Sigmoid colon (tissue), 4 donors: Measurements from ENCODE around the gene RAD21L1.

Experiments used
- CTCF ChIP-seq, 4 experiments: fragments of 450-650 bp in 3 of 4; fragments of 200-600 bp in 1 of 4; IDR thresholded peaks; one replicate each; pipeline ENCODE4 v1.5.1; 2016 to 2019; ENCODE audit warnings: antibody characterized with exemption in 4 of 4, mild to moderate bottlenecking in 3 of 4, moderate library complexity in 2 of 4
- EP300 ChIP-seq, 4 donors: sonication (generic); formaldehyde crosslinking; IDR thresholded peaks; one replicate each; pipeline ENCODE4 v1.6.1; 2017; ENCODE audit warnings: antibody characterized with exemption in 4 of 4
- POLR2AphosphoS5 ChIP-seq, 4 donors: sonication (generic); formaldehyde crosslinking; IDR thresholded peaks; one replicate each; pipeline ENCODE4 v1.6.1; 2017; ENCODE audit warnings: antibody characterized with exemption in 4 of 4

- TF ChIP-seq CTCF (IDR thresholded peaks at IDR 0.05) (no peak), POLR2AphosphoS5 (IDR thresholded peaks at IDR 0.05) (no peak), EP300 (IDR thresholded peaks at IDR 0.05) (no peak)
Measured at GRCh38 chr20:1247689-1248088, 21.8 kb downstream of the RAD21L1 start.
